Large intestine (tissue), 3 donors: ENCODE measurements around the gene TMEM132D. TPM values are rescaled to one million over a fixed set of nuclear protein-coding genes. Genes with fewer than 3 reads are reported as not detected.

ENCODE experiments used
- DNase-seq, 2 donors: peaks; one replicate each; pipeline versions ENCODE4 v3.0.0 to v3.0.0-alpha.2; 2013
- H3K27ac ChIP-seq: one replicate; pipeline ENCODE4 v1.5.1; 2013; ENCODE audit warnings: low read length
- H3K27me3 ChIP-seq: 2 replicates; pipeline ENCODE4 v1.6.1; 2013; ENCODE audit warnings: low read length; ENCODE audit not compliant: control insufficient read depth, insufficient read depth
- H3K36me3 ChIP-seq: 2 replicates; pipeline ENCODE4 v1.6.1; 2013; ENCODE audit warnings: low read length; ENCODE audit not compliant: control insufficient read depth, insufficient read depth
- H3K4me1 ChIP-seq: one replicate; pipeline ENCODE4 v1.6.1; 2013; ENCODE audit warnings: low read length; ENCODE audit not compliant: control insufficient read depth, insufficient read depth
- H3K4me3 ChIP-seq: one replicate; pipeline ENCODE4 v1.5.1; 2013; ENCODE audit warnings: low read length
- H3K9me3 ChIP-seq: one replicate; pipeline ENCODE4 v1.6.1; 2013; ENCODE audit warnings: mild to moderate bottlenecking, low read depth, low read length, moderate library complexity; ENCODE audit not compliant: control insufficient read depth
- WGBS: methylation state at CpG from one replicate; pipeline ENCODE4 v1.1.5; 2013; ENCODE audit warnings: low lambda C conversion rate; ENCODE audit not compliant: insufficient coverage; 5-methylcytosine and 5-hydroxymethylcytosine counted together
- polyA plus RNA-seq: library from polyadenylated mRNA; unstranded; fragments of 120-200 nt; gene quantifications from one replicate; pipeline ENCODE4 v1.2.1, GENCODE V29; 2013

The TMEM132D gene
- polyA plus RNA-seq, 1 donor = 0.55 TPM

- H3K36me3 ChIP-seq = no peaks in the 10 kb centered on the region
- no peaks in the 10 kb centered on the region for H3K27me3 ChIP-seq
- WGBS = 40% methylated on average over 1 of the region's 7 CpGs
- no peak overlapping the region for H3K4me3 ChIP-seq
- H3K4me1 ChIP-seq = no peaks in the 10 kb centered on the region
- H3K27ac ChIP-seq = no peak overlapping the region
- DNase-seq = no peak
- no peaks in the 10 kb centered on the region for H3K9me3 ChIP-seq
These were observed 599.3 kb downstream of the TMEM132D start for GRCh38 chr12:129304529-129304928.

- no peaks in the 10 kb centered on the region for H3K27me3 ChIP-seq
- no peaks in the 10 kb centered on the region for H3K9me3 ChIP-seq
- DNase-seq = no peak
- H3K4me1 ChIP-seq = no peaks in the 10 kb centered on the region
- H3K4me3 ChIP-seq = no peak overlapping the region
- no peak overlapping the region for H3K27ac ChIP-seq
- no CpG with 5 or more reads among the region's 8 CpGs for WGBS
- H3K36me3 ChIP-seq = no peaks in the 10 kb centered on the region
These were observed 603.8 kb downstream of the TMEM132D start for GRCh38 chr12:129300011-129300410.

- no peak for DNase-seq
- Histone ChIP-seq H3K27me3 (no peaks in the 10 kb centered on the region), H3K4me1 (no peaks in the 10 kb centered on the region), H3K4me3 (no peak overlapping the region), H3K9me3 (no peaks in the 10 kb centered on the region), H3K36me3 (no peaks in the 10 kb centered on the region), H3K27ac (no peak overlapping the region)
- WGBS = no CpG with 5 or more reads among the region's 5 CpGs
These were observed 604.9 kb downstream of the TMEM132D start for GRCh38 chr12:129298921-129299320.

- H3K4me1 ChIP-seq = no peaks in the 10 kb centered on the region
- no peaks in the 10 kb centered on the region for H3K36me3 ChIP-seq
- H3K27me3 ChIP-seq = no peaks in the 10 kb centered on the region
- no peak for DNase-seq
- H3K9me3 ChIP-seq = no peaks in the 10 kb centered on the region
- H3K4me3 ChIP-seq = no peak overlapping the region
- no peak overlapping the region for H3K27ac ChIP-seq
These were observed 607.2 kb downstream of the TMEM132D start for GRCh38 chr12:129296671-129297070.

GRCh38 chr12:129294868-129295267, 609.0 kb downstream of the TMEM132D start:
- no peaks in the 10 kb centered on the region for H3K9me3 ChIP-seq
- H3K27me3 ChIP-seq = no peaks in the 10 kb centered on the region
- H3K4me3 ChIP-seq = no peak overlapping the region
- no peak for DNase-seq
- no CpG with 5 or more reads among the region's 7 CpGs for WGBS
- H3K36me3 ChIP-seq = no peaks in the 10 kb centered on the region
- no peak overlapping the region for H3K27ac ChIP-seq
- no peaks in the 10 kb centered on the region for H3K4me1 ChIP-seq

- Histone ChIP-seq H3K9me3 (no peaks in the 10 kb centered on the region), H3K4me3 (no peak overlapping the region), H3K27ac (no peak overlapping the region), H3K27me3 (no peaks in the 10 kb centered on the region), H3K4me1 (no peaks in the 10 kb centered on the region), H3K36me3 (no peaks in the 10 kb centered on the region)
- DNase-seq = no peak
- WGBS = no CpG with 5 or more reads among the region's 5 CpGs
These were observed 624.1 kb downstream of the TMEM132D start for GRCh38 chr12:129279771-129280170.

GRCh38 chr12:129276361-129277060, 627.3 kb downstream of the TMEM132D start:
- Histone ChIP-seq H3K36me3 (no peaks in the 10 kb centered on the region), H3K9me3 (no peaks in the 10 kb centered on the region), H3K4me1 (no peaks in the 10 kb centered on the region), H3K27ac (no peak overlapping the region), H3K4me3 (no peak overlapping the region), H3K27me3 (no peaks in the 10 kb centered on the region)
- no CpG with 5 or more reads among the region's 9 CpGs for WGBS
- DNase-seq = no peak

GRCh38 chr12:129269756-129270495, 633.9 kb downstream of the TMEM132D start:
- Histone ChIP-seq H3K4me3 (no peak overlapping the region), H3K27me3 (no peaks in the 10 kb centered on the region), H3K27ac (no peak overlapping the region), H3K36me3 (no peaks in the 10 kb centered on the region), H3K9me3 (peaks cover 11% of the 10 kb centered on the region), H3K4me1 (no peaks in the 10 kb centered on the region)
- 100% methylated on average over 1 of the region's 16 CpGs for WGBS
- no peak for DNase-seq

- Histone ChIP-seq H3K9me3 (no peaks in the 10 kb centered on the region), H3K36me3 (no peaks in the 10 kb centered on the region), H3K4me3 (no peak overlapping the region), H3K27ac (no peak overlapping the region), H3K27me3 (no peaks in the 10 kb centered on the region), H3K4me1 (no peaks in the 10 kb centered on the region)
- no peak for DNase-seq
- WGBS = 68% methylated on average over 3 of the region's 5 CpGs
These were observed 645.0 kb downstream of the TMEM132D start for GRCh38 chr12:129258781-129259318.

- Histone ChIP-seq H3K27ac (no peak overlapping the region), H3K9me3 (no peaks in the 10 kb centered on the region), H3K4me1 (no peaks in the 10 kb centered on the region), H3K36me3 (no peaks in the 10 kb centered on the region), H3K4me3 (no peak overlapping the region), H3K27me3 (no peaks in the 10 kb centered on the region)
- WGBS = no CpG with 5 or more reads among the region's 3 CpGs
- no peak for DNase-seq
These were observed 646.3 kb downstream of the TMEM132D start for GRCh38 chr12:129257524-129257923.
